Activated CD8-positive, alpha-beta T cell treated with anti-CD3 and anti-CD28 coated beads for 36 hours (primary cell): ENCODE measurements around the gene LACRT. TPM values are rescaled to one million over a fixed set of nuclear protein-coding genes. Genes with fewer than 3 reads are reported as not detected.
"Not testable (repeated sequence)": the region's sequence is repeated elsewhere in the genome, so short reads cannot be mapped to it uniquely, and the experiment has no call there.

Source experiments
- ATAC-seq: fragments of 200-7000 bp; cut with Tn5 transposase; one replicate; pipeline ENCODE4 v1.10.0; 2021; ENCODE audit warnings: mild to moderate bottlenecking, moderate library complexity
- CTCF ChIA-PET: fragments of 350-600 bp; sonication (Branson Sonifier 250); formaldehyde crosslinking; loops from one replicate; lab custom pipeline; 2021; ENCODE audit warnings: antibody characterized with exemption; lab: Charles Lee
- POLR2A ChIA-PET: fragments of 350-600 bp; sonication (Branson Sonifier 250); formaldehyde crosslinking; loops from one replicate; lab custom pipeline; 2021; ENCODE audit warnings: antibody characterized with exemption; lab: Charles Lee
- DNase-seq: peaks from one replicate; pipeline ENCODE4 v3.0.0-alpha.2; 2020
- H3K27ac Mint-ChIP-seq: one replicate; pipeline ENCODE4 v1.8.0; 2021; ENCODE audit warnings: mild to moderate bottlenecking, mixed read lengths
- H3K27me3 Mint-ChIP-seq: one replicate; pipeline ENCODE4 v1.8.0; 2021; ENCODE audit warnings: mixed read lengths
- H3K36me3 Mint-ChIP-seq: one replicate; pipeline ENCODE4 v1.8.0; 2021; ENCODE audit warnings: low read depth, mixed read lengths
- H3K4me1 Mint-ChIP-seq: one replicate; pipeline ENCODE4 v1.8.0; 2021; ENCODE audit warnings: low read depth, mixed read lengths
- H3K4me3 Mint-ChIP-seq: one replicate; pipeline ENCODE4 v1.8.0; 2021; ENCODE audit warnings: mild to moderate bottlenecking, moderate library complexity, mixed read lengths
- H3K9me3 Mint-ChIP-seq: one replicate; pipeline ENCODE4 v1.8.0; 2021; ENCODE audit warnings: mixed read lengths
- CTCF ChIP-seq: fragments of 200-600 bp; IDR thresholded peaks from one replicate; pipeline ENCODE4 v1.8.0; 2022; ENCODE audit warnings: antibody characterized with exemption, mild to moderate bottlenecking
- intact Hi-C: fragments of 100-400 bp; cut with micrococcal nuclease; formaldehyde crosslinking; loops from one replicate; pipeline ENCODE4 v1.10.0; 2022
- total RNA-seq, 2 experiments: library from RNA; stranded (reverse); gene quantifications; one replicate each; pipeline ENCODE4 v1.2.3, GENCODE V29; 2021

LACRT gene
- total RNA-seq, 2 experiments from 2014 or later = not detected

GRCh38 chr12:54648265-54648664 lies 13.6 kb upstream of the LACRT start, which contains the start of gene DCD:
Gene DCD (minus strand): TSS chr12:54648365. CDS start chr12:54648303, 62 bp downstream.
- H3K4me1 Mint-ChIP-seq = no peaks in the 10 kb centered on the region
- H3K27me3 Mint-ChIP-seq = peaks cover 29% of the 10 kb centered on the region
- H3K27ac Mint-ChIP-seq = no peak within 1 kb of the TSS
- H3K9me3 Mint-ChIP-seq = no peaks in the 10 kb centered on the region
- POLR2A ChIA-PET = no interaction called here
- no peak for DNase-seq
- H3K4me3 Mint-ChIP-seq = no peak within 1 kb of the TSS
- intact Hi-C loops = no loop called here
- ATAC-seq = no peak
- H3K36me3 Mint-ChIP-seq = no peaks in the 10 kb centered on the region
- no peak for TF ChIP-seq CTCF
- CTCF ChIA-PET = interaction anchor here (3.3 kb wide), 1 partner anchor 10 kb away, joined by 20 read pairs; no protein-coding TSS in a partner anchor

GRCh38 chr12:54641554-54641953 lies 6.9 kb upstream of the LACRT start:
- no peaks in the 10 kb centered on the region for H3K9me3 Mint-ChIP-seq
- ChIA-PET CTCF (interaction anchor here (0.9 to 1.7 kb wide), 6 partner anchors 11 to 62 kb away, joined by 3 to 7 read pairs (median 4); no protein-coding TSS in a partner anchor), POLR2A (no interaction called here)
- intact Hi-C loops = no loop called here
- H3K36me3 Mint-ChIP-seq = no peaks in the 10 kb centered on the region
- H3K4me1 Mint-ChIP-seq = no peaks in the 10 kb centered on the region
- H3K4me3 Mint-ChIP-seq = no peak overlapping the region
- no peak overlapping the region for H3K27ac Mint-ChIP-seq
- peaks cover 18% of the 10 kb centered on the region for H3K27me3 Mint-ChIP-seq
- DNase-seq (no peak), ATAC-seq (no peak)
- TF ChIP-seq CTCF = no peak

- TF ChIP-seq CTCF = no peak
- Mint-ChIP-seq H3K4me1 (no peaks in the 10 kb centered on the region), H3K36me3 (no peaks in the 10 kb centered on the region), H3K9me3 (no peaks in the 10 kb centered on the region), H3K4me3 (no peak overlapping the region), H3K27me3 (peaks cover 14% of the 10 kb centered on the region), H3K27ac (no peak overlapping the region)
- intact Hi-C loops = no loop called here
- POLR2A ChIA-PET = no interaction called here
- CTCF ChIA-PET = interaction anchor here (0.9 to 1.7 kb wide), 6 partner anchors 10 to 61 kb away, joined by 3 to 7 read pairs (median 4); no protein-coding TSS in a partner anchor
- ATAC-seq (no peak), DNase-seq (no peak)
Measured at GRCh38 chr12:54641089-54641488, 6.4 kb upstream of the LACRT start.

- H3K27me3 Mint-ChIP-seq, intact Hi-C loops, ATAC-seq, H3K4me3 Mint-ChIP-seq, H3K9me3 Mint-ChIP-seq, POLR2A ChIA-PET, H3K27ac Mint-ChIP-seq, CTCF ChIA-PET, H3K4me1 Mint-ChIP-seq, H3K36me3 Mint-ChIP-seq, DNase-seq: not testable (repeated sequence)
Measured at GRCh38 chr12:54639112-54639511, 4.4 kb upstream of the LACRT start.

GRCh38 chr12:54631988-54632728 lies 2.5 kb downstream of the LACRT start:
- no peak overlapping the region for H3K4me3 Mint-ChIP-seq
- ChIA-PET CTCF (interaction anchor here (0.9 kb wide), 1 partner anchor 55 kb away, joined by 3 read pairs; no protein-coding TSS in a partner anchor), POLR2A (no interaction called here)
- peaks cover 6% of the 10 kb centered on the region for H3K9me3 Mint-ChIP-seq
- TF ChIP-seq CTCF = no peak
- H3K27me3 Mint-ChIP-seq = peaks cover 21% of the 10 kb centered on the region
- ATAC-seq (no peak), DNase-seq (no peak)
- intact Hi-C loops = no loop called here
- H3K4me1 Mint-ChIP-seq = peaks cover 3% of the 10 kb centered on the region
- H3K27ac Mint-ChIP-seq = no peak overlapping the region
- H3K36me3 Mint-ChIP-seq = no peaks in the 10 kb centered on the region
